AG10803 (cell line): ENCODE data around the gene GSAP.
"Not testable (repeated sequence)": the region's sequence is repeated elsewhere in the genome, so short reads cannot be mapped to it uniquely, and the experiment has no call there.

Experiments used
- DNase-seq: peaks from one replicate; pipeline ENCODE4 v3.0.0; 2010; ENCODE audit warnings: low read depth
- H3K4me3 ChIP-seq: 2 replicates; pipeline ENCODE4 v1.5.1; 2011; ENCODE audit warnings: mild to moderate bottlenecking, low read length, control low read depth
- CTCF ChIP-seq: conservative IDR thresholded peaks from 2 replicates; pipeline ENCODE4 v1.5.1; 2011; ENCODE audit warnings: mild to moderate bottlenecking, low read length, control low read depth, inconsistent platforms

GSAP gene

DNA sequence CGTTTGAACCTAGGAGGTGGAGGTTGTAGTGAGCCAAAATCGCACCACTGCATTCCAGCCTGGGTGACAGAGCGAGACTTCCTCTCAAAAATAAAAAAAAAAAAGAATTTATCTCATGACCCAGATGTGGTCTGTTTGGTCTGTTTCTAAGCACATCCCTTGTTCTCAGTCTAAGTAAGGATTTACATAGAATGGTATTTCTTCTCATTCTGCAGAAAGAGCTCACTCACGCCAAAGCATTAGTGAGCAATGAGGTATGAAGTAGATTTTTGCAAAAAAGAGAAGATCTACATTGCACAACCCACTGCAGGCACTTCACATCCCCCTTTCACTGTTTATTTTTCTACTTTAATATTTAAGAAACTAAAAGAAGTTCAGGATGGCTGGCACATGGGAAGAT, 140.0 kb downstream of the GSAP start:
- no peak for DNase-seq
- no peak for TF ChIP-seq CTCF
- H3K4me3 ChIP-seq: no peak overlapping the region

DNA sequence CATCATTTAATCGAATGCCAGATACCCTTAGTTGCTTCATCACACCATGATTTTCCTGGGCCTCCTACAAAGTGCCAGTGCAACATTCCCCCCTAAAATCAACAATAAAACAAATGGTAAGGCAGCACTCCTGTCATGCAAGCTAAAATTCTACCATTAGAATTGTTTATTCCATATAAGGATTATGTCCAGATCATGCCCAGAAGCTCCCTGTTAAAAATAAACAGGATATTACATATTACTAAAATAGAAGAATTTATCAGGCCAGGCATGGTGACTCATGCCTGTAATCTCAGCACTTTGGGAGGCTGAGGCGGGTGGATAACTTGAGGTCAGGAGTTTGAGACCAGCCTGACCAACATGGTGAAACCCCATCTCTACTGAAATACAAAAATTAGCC, 140.5 kb downstream of the GSAP start:
- H3K4me3 ChIP-seq: not testable (repeated sequence)

DNA sequence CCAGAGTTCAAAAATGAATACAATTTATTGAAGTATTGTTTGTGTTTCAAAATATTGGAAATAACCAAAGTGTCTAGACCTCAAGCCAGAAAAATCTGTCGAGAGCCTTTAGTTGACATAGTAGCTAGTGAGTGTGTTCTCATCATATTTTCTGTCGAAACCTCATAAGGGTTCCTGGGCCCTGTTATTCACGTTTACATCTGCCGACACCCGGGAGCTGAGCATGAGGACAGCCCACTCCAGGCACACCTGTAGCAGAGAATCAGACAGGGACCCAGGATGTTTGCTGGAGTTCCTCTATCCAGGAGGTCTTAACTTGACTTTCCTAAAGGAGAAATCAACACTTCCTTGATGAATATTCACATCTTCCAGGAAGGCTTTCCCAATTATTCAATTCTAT, 144.4 kb downstream of the GSAP start:
- no peak for DNase-seq
- no peak for TF ChIP-seq CTCF
- H3K4me3 ChIP-seq: no peak overlapping the region

More for the DNA sequence above, 140.5 kb downstream of the GSAP start:
- DNase-seq: not testable (repeated sequence)

DNA sequence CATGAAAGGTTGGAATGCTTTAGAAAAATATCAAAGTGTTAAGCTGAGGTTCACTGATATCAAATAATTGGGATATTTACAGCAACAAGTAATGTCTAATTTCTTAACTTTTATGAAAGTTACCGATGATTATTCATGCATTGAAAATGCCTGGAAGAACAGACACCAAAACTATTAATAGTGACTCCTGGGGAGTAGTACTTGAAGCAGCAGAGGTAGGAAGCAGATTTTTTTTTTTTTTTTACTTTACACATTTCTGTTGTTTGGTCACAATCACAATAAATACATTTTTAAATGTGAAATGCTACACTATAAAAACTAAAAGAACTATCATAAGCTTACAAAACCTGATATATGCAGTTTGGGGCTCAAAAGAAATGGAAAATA, 146.1 kb downstream of the GSAP start:
- no peak overlapping the region for H3K4me3 ChIP-seq
- no peak for DNase-seq
- no peak for TF ChIP-seq CTCF

GRCh38 chr7:77269360-77270093, 146.6 kb downstream of the GSAP start:
- H3K4me3 ChIP-seq: no peak overlapping the region
- TF ChIP-seq CTCF: no peak
- DNase-seq: peak; percentile 25

DNA sequence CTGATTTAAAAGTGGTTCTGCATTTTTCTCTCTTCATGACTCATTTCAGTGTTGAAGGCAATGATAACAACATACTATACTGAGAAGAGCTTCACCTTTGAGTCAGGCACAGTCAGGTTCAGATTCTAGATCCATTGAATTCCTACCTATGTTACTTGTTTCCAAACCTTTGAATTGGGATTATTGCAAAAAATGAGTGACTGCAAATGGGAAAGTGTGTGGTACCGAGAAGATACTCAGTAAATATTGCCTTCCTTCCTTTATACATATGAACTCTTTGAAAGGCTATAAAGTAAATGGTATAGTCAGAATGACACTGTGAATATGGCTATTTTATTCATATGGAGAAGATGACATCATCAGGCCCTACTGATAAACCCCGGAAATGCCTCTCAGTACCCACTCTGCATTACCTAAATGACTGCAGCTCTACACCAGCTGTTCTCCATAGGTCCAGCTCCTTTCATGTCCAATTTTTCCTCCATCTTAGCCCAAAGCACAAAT, 149.8 kb downstream of the GSAP start:
- no peak for DNase-seq
- TF ChIP-seq CTCF: no peak
- no peak overlapping the region for H3K4me3 ChIP-seq

GRCh38 chr7:77265666-77266065, 150.5 kb downstream of the GSAP start:
- no peak for DNase-seq
- no peak overlapping the region for H3K4me3 ChIP-seq
- no peak for TF ChIP-seq CTCF
